Skeletal muscle tissue (tissue), 4 donors: ENCODE measurements around the gene ADAMTSL1. TPM values are rescaled to one million over a fixed set of nuclear protein-coding genes. Genes with fewer than 3 reads are reported as not detected.

Experiments used
- H3K27ac ChIP-seq: one replicate; pipeline ENCODE4 v1.7.0; 2013; ENCODE audit warnings: mild to moderate bottlenecking, low read depth, low read length, inconsistent platforms
- H3K27me3 ChIP-seq, 3 donors: one replicate each; pipeline ENCODE4 v1.7.0; 2013; ENCODE audit warnings: low read length in 3 of 3; ENCODE audit not compliant: control insufficient read depth in 3 of 3, insufficient read depth in 3 of 3
- H3K36me3 ChIP-seq, 3 donors: one replicate each; pipeline ENCODE4 v1.7.0; 2013; ENCODE audit warnings: low read length in 3 of 3; ENCODE audit not compliant: control insufficient read depth in 3 of 3, insufficient read depth in 3 of 3
- H3K4me1 ChIP-seq, 3 donors: one replicate each; pipeline ENCODE4 v1.7.0; 2013; ENCODE audit warnings: low read length in 3 of 3, mild to moderate bottlenecking in 3 of 3; ENCODE audit not compliant: control insufficient read depth in 3 of 3, insufficient read depth in 3 of 3
- H3K4me3 ChIP-seq, 3 donors: one replicate each; pipeline ENCODE4 v1.7.0; 2013; ENCODE audit warnings: low read length in 3 of 3
- H3K9ac ChIP-seq, 3 donors: one replicate each; pipeline ENCODE4 v1.7.0; 2013; ENCODE audit warnings: low read length in 3 of 3, mild to moderate bottlenecking in 3 of 3, moderate library complexity in 2 of 3, low read depth in 1 of 3
- H3K9me3 ChIP-seq, 3 donors: one replicate each; pipeline ENCODE4 v1.7.0; 2013; ENCODE audit warnings: low read length in 3 of 3; ENCODE audit not compliant: control insufficient read depth in 3 of 3
- total RNA-seq: library from RNA; depleted of rRNA; stranded (reverse); fragments of >200 nt; gene quantifications from one replicate; pipeline ENCODE4 v1.2.3, GENCODE V29; 2014
- donor health status: Osteomylitis.

ADAMTSL1 gene
- total RNA-seq, 1 donor from 2014 or later: 18.3 TPM

DNA sequence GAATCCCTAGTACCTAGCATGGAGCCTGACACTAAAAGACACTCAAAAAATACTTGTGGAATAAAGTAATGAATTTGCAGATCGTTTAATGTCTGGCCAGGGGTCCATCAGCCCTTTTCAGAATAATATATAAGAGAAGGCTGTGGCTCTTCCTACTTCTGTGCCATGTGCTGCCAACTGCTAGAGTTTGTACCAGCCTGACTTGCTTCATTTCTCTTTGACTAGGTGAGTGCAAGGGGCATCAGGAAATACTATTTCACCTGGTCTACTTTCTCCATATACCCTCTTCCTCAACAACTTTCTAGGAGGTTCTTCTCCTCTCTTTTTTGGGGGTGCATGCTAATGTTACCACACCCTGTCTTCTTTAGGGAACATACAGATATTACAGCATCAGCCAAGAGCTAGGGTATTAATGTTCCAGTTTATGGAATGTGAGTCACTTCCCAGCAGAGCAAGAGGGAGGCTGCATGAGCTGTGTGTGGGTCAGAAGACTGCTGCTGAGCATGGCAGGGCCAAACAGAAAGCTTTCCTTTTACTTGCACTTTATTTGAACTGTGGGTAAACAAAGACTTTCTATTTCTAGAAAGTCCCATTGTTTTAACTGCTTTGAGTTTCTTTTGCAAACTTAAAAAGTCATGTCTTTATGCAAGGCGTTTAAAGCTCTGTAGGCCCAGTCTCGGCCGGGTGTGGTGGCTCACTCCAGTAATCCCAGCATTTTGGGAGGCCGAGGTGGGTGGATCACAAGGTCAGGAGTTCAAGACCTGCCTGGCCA is 158.9 kb downstream of the ADAMTSL1 start:
- H3K9me3 ChIP-seq: no peaks in the 10 kb centered on the region
- H3K27me3 ChIP-seq: no peaks in the 10 kb centered on the region
- no peaks in the 10 kb centered on the region for H3K4me1 ChIP-seq
- H3K27ac ChIP-seq: peak overlapping the region; percentile 49
- H3K36me3 ChIP-seq: no peaks in the 10 kb centered on the region
- peak overlapping the region in 1 of 3 donors; percentile 28 for H3K9ac ChIP-seq
- H3K4me3 ChIP-seq: no peak overlapping the region

DNA sequence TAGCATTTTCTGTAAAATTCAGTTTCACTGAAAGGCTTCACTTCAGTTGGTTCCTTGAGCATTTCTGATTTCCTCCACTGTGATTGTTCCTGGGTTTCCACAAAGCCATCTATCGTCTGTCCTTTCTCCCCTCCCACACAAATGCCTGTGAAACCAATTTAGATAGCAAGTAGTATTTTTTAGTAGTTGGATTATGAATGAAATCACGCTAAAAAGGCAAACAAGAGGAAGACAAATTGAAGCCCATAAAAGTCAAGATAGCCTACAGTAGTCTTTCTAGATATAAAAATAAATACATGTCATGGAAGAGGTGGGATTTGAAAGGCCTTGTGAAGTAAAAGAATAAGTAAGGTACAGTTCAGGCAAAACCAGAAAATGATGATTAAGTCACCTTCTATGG is 162.8 kb downstream of the ADAMTSL1 start:
- Histone ChIP-seq H3K27me3 (no peaks in the 10 kb centered on the region), H3K27ac (no peak overlapping the region), H3K4me3 (no peak overlapping the region), H3K36me3 (no peaks in the 10 kb centered on the region), H3K9me3 (no peaks in the 10 kb centered on the region), H3K4me1 (no peaks in the 10 kb centered on the region), H3K9ac (no peak overlapping the region)

- H3K4me1 ChIP-seq: no peaks in the 10 kb centered on the region
- H3K36me3 ChIP-seq: no peaks in the 10 kb centered on the region
- no peaks in the 10 kb centered on the region for H3K9me3 ChIP-seq
- no peaks in the 10 kb centered on the region for H3K27me3 ChIP-seq
- no peak overlapping the region for H3K9ac ChIP-seq
- H3K27ac ChIP-seq: no peak overlapping the region
- no peak overlapping the region for H3K4me3 ChIP-seq
Observed at GRCh38 chr9:18638371-18639249, 164.7 kb downstream of the ADAMTSL1 start.

DNA sequence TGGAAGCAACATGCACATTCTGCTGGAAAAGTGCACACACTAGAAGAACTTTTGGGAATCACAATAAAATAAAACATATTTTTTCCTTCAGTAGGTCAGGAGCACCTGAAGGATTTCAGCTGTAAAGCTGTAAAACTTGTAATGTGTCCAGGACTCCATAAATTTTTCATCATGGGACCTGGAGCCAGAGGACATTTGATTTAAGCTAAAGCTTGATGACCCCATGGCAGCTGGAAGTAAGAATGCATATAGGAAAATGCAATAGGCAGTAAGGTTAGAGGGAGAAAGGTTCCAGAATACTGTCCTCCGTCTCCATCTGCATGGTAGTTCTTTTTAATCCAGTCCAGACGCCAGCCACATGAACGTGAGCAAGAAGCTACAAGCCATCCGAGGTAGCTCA is 166.0 kb downstream of the ADAMTSL1 start:
- no peak overlapping the region for H3K4me3 ChIP-seq
- no peaks in the 10 kb centered on the region for H3K27me3 ChIP-seq
- H3K9ac ChIP-seq: no peak overlapping the region
- H3K9me3 ChIP-seq: no peaks in the 10 kb centered on the region
- no peaks in the 10 kb centered on the region for H3K36me3 ChIP-seq
- H3K27ac ChIP-seq: no peak overlapping the region
- no peaks in the 10 kb centered on the region for H3K4me1 ChIP-seq

GRCh38 chr9:18658804-18659705 is 185.1 kb downstream of the ADAMTSL1 start:
- H3K9me3 ChIP-seq: no peaks in the 10 kb centered on the region
- no peaks in the 10 kb centered on the region for H3K4me1 ChIP-seq
- H3K4me3 ChIP-seq: no peak overlapping the region
- H3K27ac ChIP-seq: no peak overlapping the region
- no peaks in the 10 kb centered on the region for H3K27me3 ChIP-seq
- no peak overlapping the region for H3K9ac ChIP-seq
- no peaks in the 10 kb centered on the region for H3K36me3 ChIP-seq

- H3K27ac ChIP-seq: no peak overlapping the region
- H3K36me3 ChIP-seq: no peaks in the 10 kb centered on the region
- H3K27me3 ChIP-seq: no peaks in the 10 kb centered on the region
- H3K9me3 ChIP-seq: no peaks in the 10 kb centered on the region
- H3K4me1 ChIP-seq: no peaks in the 10 kb centered on the region
- no peak overlapping the region for H3K9ac ChIP-seq
- H3K4me3 ChIP-seq: no peak overlapping the region
Observed at GRCh38 chr9:18660001-18660400, 186.0 kb downstream of the ADAMTSL1 start.

DNA sequence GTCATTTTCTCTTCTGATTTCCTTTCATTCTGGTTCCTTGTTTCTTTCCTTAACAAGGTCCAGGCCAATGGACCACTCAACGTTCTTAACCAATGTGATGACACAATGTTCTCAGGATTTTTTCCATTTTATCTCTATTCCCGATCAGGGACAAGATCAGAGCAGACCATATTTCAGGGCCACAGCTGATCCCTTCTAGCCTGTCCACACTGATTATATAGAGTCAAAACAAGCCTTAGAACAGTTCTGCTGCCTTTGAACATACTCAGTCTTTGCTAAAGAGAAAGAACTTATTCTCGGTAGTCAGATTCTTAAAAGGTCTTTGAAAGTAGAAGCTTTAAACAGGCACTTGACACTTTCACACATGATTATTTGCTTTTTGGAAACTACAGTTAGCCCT is 188.4 kb downstream of the ADAMTSL1 start:
- no peaks in the 10 kb centered on the region for H3K4me1 ChIP-seq
- H3K27ac ChIP-seq: no peak overlapping the region
- H3K9me3 ChIP-seq: no peaks in the 10 kb centered on the region
- no peaks in the 10 kb centered on the region for H3K27me3 ChIP-seq
- no peak overlapping the region for H3K4me3 ChIP-seq
- no peaks in the 10 kb centered on the region for H3K36me3 ChIP-seq
- H3K9ac ChIP-seq: no peak overlapping the region

DNA sequence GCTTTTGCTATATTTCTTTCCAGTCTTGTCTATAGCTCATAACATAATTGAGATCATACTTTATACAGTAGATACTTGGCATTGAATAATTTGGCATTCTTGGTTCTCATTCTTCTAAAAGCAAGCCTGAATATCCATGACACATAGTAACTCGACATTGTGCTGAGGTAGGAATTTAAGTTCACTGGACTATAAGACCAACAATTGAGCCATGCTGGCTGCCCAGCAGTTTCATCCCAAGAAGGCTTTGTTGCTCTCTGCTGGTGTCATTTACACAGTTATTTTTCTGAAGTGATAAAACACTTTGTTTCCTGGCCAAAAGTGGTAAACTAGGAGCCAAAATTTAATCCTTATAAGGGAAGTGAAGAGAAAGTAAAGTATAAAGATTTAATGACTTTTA is 192.0 kb downstream of the ADAMTSL1 start:
- no peaks in the 10 kb centered on the region for H3K27me3 ChIP-seq
- H3K36me3 ChIP-seq: no peaks in the 10 kb centered on the region
- H3K4me1 ChIP-seq: no peaks in the 10 kb centered on the region
- H3K27ac ChIP-seq: no peak overlapping the region
- no peak overlapping the region for H3K4me3 ChIP-seq
- no peak overlapping the region for H3K9ac ChIP-seq
- H3K9me3 ChIP-seq: no peaks in the 10 kb centered on the region

DNA sequence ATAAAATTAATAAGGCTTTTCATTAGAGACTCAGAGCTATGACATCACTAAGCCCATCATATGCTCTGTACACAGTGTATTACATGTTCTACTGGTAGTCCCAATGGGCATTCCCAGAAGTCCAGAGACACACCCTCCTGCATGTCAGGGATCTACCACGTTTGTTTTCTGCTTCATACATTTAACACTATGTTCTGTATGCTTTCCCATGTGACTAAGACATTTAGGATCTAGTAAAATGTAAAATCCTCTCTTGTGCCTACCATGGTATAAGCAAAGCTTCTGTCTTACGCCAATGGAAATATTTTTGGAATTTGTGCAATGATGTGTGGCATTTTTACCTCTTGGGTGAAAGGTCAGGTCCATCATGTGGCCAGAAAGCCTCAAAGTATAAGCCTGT is 192.4 kb downstream of the ADAMTSL1 start:
- no peaks in the 10 kb centered on the region for H3K27me3 ChIP-seq
- H3K4me1 ChIP-seq: no peaks in the 10 kb centered on the region
- H3K9ac ChIP-seq: no peak overlapping the region
- no peak overlapping the region for H3K4me3 ChIP-seq
- no peaks in the 10 kb centered on the region for H3K36me3 ChIP-seq
- H3K27ac ChIP-seq: no peak overlapping the region
- H3K9me3 ChIP-seq: no peaks in the 10 kb centered on the region
